GM23338 (cell line): ENCODE measurements around the gene KDM4C.

Source experiments
- CREB1 ChIP-seq: fragments of 250-450 bp; sonication (Bioruptor Pico); IDR thresholded peaks from 2 replicates; pipeline ENCODE4 v1.5.0; 2020; ENCODE audit warnings: low read depth, mild to moderate bottlenecking, moderate library complexity
- CTCF ChIP-seq, 2 experiments: fragments of 200-600 bp in 1 of 2; sonication (generic) in 1 of 2; conservative IDR thresholded peaks; 2 replicates each; pipeline versions ENCODE4 v1.5.1 to v1.6.1; 2016 to 2017; ENCODE audit warnings: antibody characterized with exemption in 2 of 2, low read depth in 2 of 2, mild to moderate bottlenecking in 2 of 2, moderate library complexity in 1 of 2
- EZH2 ChIP-seq: fragments of 200-600 bp; sonication (generic); IDR thresholded peaks from one replicate; pipeline ENCODE4 v1.8.0; 2017; ENCODE audit warnings: antibody characterized with exemption, mild to moderate bottlenecking, low read depth; ENCODE audit not compliant: unreplicated experiment
- EZH2phosphoT487 ChIP-seq: fragments of 200-600 bp; sonication (generic); IDR thresholded peaks from one replicate; pipeline ENCODE4 v1.8.1; 2018; ENCODE audit warnings: antibody characterized with exemption; ENCODE audit not compliant: unreplicated experiment
- JUNB ChIP-seq: IDR thresholded peaks from one replicate; pipeline ENCODE4 v1.6.1; 2016; ENCODE audit warnings: antibody characterized with exemption; ENCODE audit not compliant: unreplicated experiment
- POLR2AphosphoS5 ChIP-seq: IDR thresholded peaks from 2 replicates; pipeline ENCODE4 v1.6.1; 2016; ENCODE audit warnings: antibody characterized with exemption, low read depth
- REST ChIP-seq: IDR thresholded peaks from one replicate; pipeline ENCODE4 v1.6.1; 2018; ENCODE audit warnings: antibody characterized with exemption; ENCODE audit not compliant: unreplicated experiment
- ZNF331 ChIP-seq: fragments of 250-450 bp; sonication (Bioruptor Pico); IDR thresholded peaks from 2 replicates; pipeline ENCODE4 v1.5.0; 2020; ENCODE audit warnings: low read depth, mild to moderate bottlenecking, moderate library complexity

- TF ChIP-seq REST (no peak), CTCF (conservative IDR thresholded peaks at IDR 0.05; ENCODE audit: low read depth in 2 of 2) (no peak), POLR2AphosphoS5 (no peak), ZNF331 (no peak), EZH2phosphoT487 (no peak), CREB1 (no peak), EZH2 (no peak), JUNB (no peak)
These were observed 138.8 kb downstream of the KDM4C start for GRCh38 chr9:6896562-6896961.
